D721Med (cell line): ENCODE measurements around the gene CCNI2.

ENCODE experiments used
- DNase-seq: peaks from one replicate; pipeline ENCODE4 v3.0.0; 2011; ENCODE audit warnings: low spot score; ENCODE audit not compliant: insufficient read length
- FAIRE-seq: peaks from 2 replicates; lab custom pipeline; 2011; peaks lifted over from hg19 to GRCh38; lab: Jason Lieb, UNC
- CTCF ChIP-seq: IDR thresholded peaks from 2 replicates; pipeline ENCODE4 v1.5.1; 2012; ENCODE audit warnings: mild to moderate bottlenecking, control low read depth; ENCODE audit not compliant: insufficient read depth; ENCODE audit errors: missing control alignments

CCNI2 gene

GRCh38 chr5:132754947-132755346 lies 7.7 kb downstream of the CCNI2 start:
- DNase-seq (no peak), FAIRE-seq (no peak)
- TF ChIP-seq CTCF: no peak

- no peak for TF ChIP-seq CTCF
- DNase-seq (no peak), FAIRE-seq (no peak)
These were observed 9.3 kb downstream of the CCNI2 start for GRCh38 chr5:132756542-132756941.

GRCh38 chr5:132758451-132758850 lies 11.2 kb downstream of the CCNI2 start:
- no peak for FAIRE-seq
- TF ChIP-seq CTCF: no peak
- no peak for DNase-seq

- no peak for DNase-seq
- FAIRE-seq: no peak
These were observed 12.2 kb downstream of the CCNI2 start for GRCh38 chr5:132759114-132760048.

GRCh38 chr5:132760049-132760420 lies 12.8 kb downstream of the CCNI2 start:
- FAIRE-seq: no peak
- DNase-seq: no peak
- no peak for TF ChIP-seq CTCF

More at GRCh38 chr5:132759114-132760048, 12.2 kb downstream of the CCNI2 start:
- no peak for TF ChIP-seq CTCF

- DNase-seq (no peak), FAIRE-seq (no peak)
- TF ChIP-seq CTCF: no peak
These were observed 13.5 kb downstream of the CCNI2 start for GRCh38 chr5:132760601-132761317.
